Neuronal stem cell (in vitro differentiated cells): ENCODE measurements around the gene RUNX2.
A peak's percentile ranks its signal among the peaks of the same experiment; 100 is the strongest.

Experiments used
- DNase-seq: peaks from one replicate; pipeline ENCODE4 v3.0.0-alpha.2; 2013; ENCODE audit warnings: low spot score
- H2AFZ ChIP-seq: one replicate; pipeline ENCODE4 v1.6.1; 2013; ENCODE audit warnings: mild to moderate bottlenecking, low read length, inconsistent platforms
- H2AK5ac ChIP-seq: 2 replicates; pipeline ENCODE4 v1.6.1; 2013; ENCODE audit warnings: low read depth, mild to moderate bottlenecking, inconsistent platforms, low read length, moderate library complexity, mixed read lengths
- H2BK120ac ChIP-seq: 2 replicates; pipeline ENCODE4 v1.6.1; 2013; ENCODE audit warnings: low read depth, mild to moderate bottlenecking, inconsistent platforms, low read length, moderate library complexity, mixed read lengths
- H2BK12ac ChIP-seq: one replicate; pipeline ENCODE4 v1.6.1; 2013; ENCODE audit warnings: low read length, inconsistent platforms
- H2BK15ac ChIP-seq: 2 replicates; pipeline ENCODE4 v1.6.1; 2013; ENCODE audit warnings: mild to moderate bottlenecking, low read length, inconsistent platforms, mixed read lengths
- H2BK5ac ChIP-seq: one replicate; pipeline ENCODE4 v1.6.1; 2013; ENCODE audit warnings: inconsistent platforms, mild to moderate bottlenecking, low read length, moderate library complexity
- H3K14ac ChIP-seq: one replicate; pipeline ENCODE4 v1.6.1; 2013; ENCODE audit warnings: low read length, inconsistent platforms
- H3K18ac ChIP-seq: 2 replicates; pipeline ENCODE4 v1.6.1; 2013; ENCODE audit warnings: low read length, inconsistent platforms
- H3K23ac ChIP-seq: 2 replicates; pipeline ENCODE4 v1.6.1; 2013; ENCODE audit warnings: low read depth, mild to moderate bottlenecking, mixed read lengths, low read length, inconsistent platforms; ENCODE audit not compliant: poor library complexity
- H3K27ac ChIP-seq: replicated peaks from 3 replicates; pipeline ENCODE4 v1.5.1; 2013; ENCODE audit warnings: low read length, inconsistent platforms
- H3K27me3 ChIP-seq, 3 experiments: 2 replicates each; pipeline ENCODE4 v1.6.1; 2013; ENCODE audit warnings: low read length in 3 of 3, mild to moderate bottlenecking in 2 of 3, inconsistent platforms in 1 of 3, low read depth in 1 of 3, mixed read lengths in 1 of 3, moderate library complexity in 1 of 3; ENCODE audit not compliant: control insufficient read depth in 3 of 3, insufficient read depth in 3 of 3
- H3K36me3 ChIP-seq, 2 donors: replicated peaks in 1 of 2; 2 replicates each; pipeline ENCODE4 v1.6.1; 2013; ENCODE audit warnings: low read length in 2 of 2; ENCODE audit not compliant: control insufficient read depth in 2 of 2, insufficient read depth in 2 of 2
- H3K4ac ChIP-seq: 2 replicates; pipeline ENCODE4 v1.6.1; 2013; ENCODE audit warnings: inconsistent platforms, mild to moderate bottlenecking, low read length, moderate library complexity
- H3K4me1 ChIP-seq, 2 donors: 1 replicate in 1 of 2; 2 replicates in 1 of 2; pipeline ENCODE4 v1.6.1; 2013; ENCODE audit warnings: low read length in 2 of 2, low read depth in 1 of 2; ENCODE audit not compliant: control insufficient read depth in 2 of 2, insufficient read depth in 1 of 2
- H3K4me2 ChIP-seq: one replicate; pipeline ENCODE4 v1.6.1; 2013; ENCODE audit warnings: mild to moderate bottlenecking, low read length, inconsistent platforms; ENCODE audit not compliant: insufficient read depth, poor library complexity, severe bottlenecking
- H3K4me3 ChIP-seq, 2 donors: 2 replicates each; pipeline ENCODE4 v1.5.1; 2013; ENCODE audit warnings: low read length in 2 of 2, mild to moderate bottlenecking in 2 of 2, inconsistent platforms in 1 of 2, moderate library complexity in 1 of 2
- H3K79me1 ChIP-seq: one replicate; pipeline ENCODE4 v1.6.1; 2013; ENCODE audit warnings: low read depth, mild to moderate bottlenecking, inconsistent platforms, low read length, moderate library complexity
- H3K9ac ChIP-seq: one replicate; pipeline ENCODE4 v1.6.1; 2013; ENCODE audit warnings: mild to moderate bottlenecking, low read depth, low read length, inconsistent platforms; ENCODE audit not compliant: poor library complexity
- H3K9me3 ChIP-seq, 2 donors: replicated peaks in 1 of 2; 2 replicates each; pipeline versions ENCODE3 to v1.6.1; 2013; ENCODE audit warnings: low read length in 2 of 2, mild to moderate bottlenecking in 2 of 2, inconsistent platforms in 1 of 2, low read depth in 1 of 2, mixed read lengths in 1 of 2, moderate library complexity in 1 of 2; ENCODE audit not compliant: control insufficient read depth in 2 of 2, insufficient read depth in 1 of 2
- H4K8ac ChIP-seq: one replicate; pipeline ENCODE4 v1.6.1; 2013; ENCODE audit warnings: low read depth, mild to moderate bottlenecking, inconsistent platforms, low read length, moderate library complexity
- H4K91ac ChIP-seq: one replicate; pipeline ENCODE4 v1.6.1; 2013; ENCODE audit warnings: low read length, low read depth, mild to moderate bottlenecking, inconsistent platforms; ENCODE audit not compliant: poor library complexity
- WGBS, 2 donors: extraction: QIAGEN DNeasy Blood & Tissue Kit; methylation state at CpG; one replicate each; pipeline ENCODE4 v1.1.7; 2013; ENCODE audit warnings: missing lambda C conversion rate in 2 of 2, mixed read lengths in 1 of 2; ENCODE audit not compliant: insufficient read length in 2 of 2, insufficient replicate concordance in 1 of 2; ENCODE audit errors: extremely low coverage in 2 of 2; 5-methylcytosine and 5-hydroxymethylcytosine counted together

The RUNX2 gene

DNA sequence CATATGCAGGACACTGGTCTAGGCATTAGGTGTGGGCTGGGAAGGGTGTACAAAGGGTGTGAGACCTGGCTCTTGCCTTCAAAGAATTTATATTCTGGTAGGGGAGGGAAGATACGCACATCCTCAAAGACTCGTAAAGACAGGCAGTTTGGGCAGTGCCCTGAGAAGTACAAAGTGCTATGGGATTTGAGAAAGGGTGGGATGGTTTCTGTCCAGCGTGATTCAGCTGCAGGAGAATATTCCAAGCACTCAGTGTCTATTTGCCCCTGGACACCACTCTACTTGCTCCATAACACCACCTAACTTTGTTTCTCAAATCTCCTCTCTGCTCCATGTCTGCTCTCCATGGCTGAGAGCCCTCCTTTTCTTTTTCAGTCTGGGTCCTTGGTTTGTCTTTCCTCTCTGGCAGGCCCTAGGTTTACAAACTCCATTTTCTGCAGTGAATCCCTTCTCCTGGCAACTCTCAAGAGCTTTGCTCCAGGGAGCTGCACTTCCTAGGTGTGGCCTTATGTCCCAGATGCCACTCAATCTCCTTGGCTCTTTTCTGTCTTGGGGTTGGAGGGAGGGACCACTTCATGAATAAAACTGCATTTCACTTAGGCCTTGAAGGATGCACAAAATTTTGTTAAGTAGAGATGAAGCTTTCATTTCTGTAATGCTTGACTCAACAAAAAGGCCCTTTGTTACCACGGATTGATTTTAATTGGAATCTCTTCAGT lies 377.2 kb downstream of the RUNX2 start:
- H3K27me3 ChIP-seq = peaks cover 0 to 4% (median 0%) of the 10 kb centered on the region in 3 experiments

GRCh38 chr6:45706319-45706718 lies 378.2 kb downstream of the RUNX2 start:
- DNase-seq = no peak
- Histone ChIP-seq H2BK120ac (no peak overlapping the region), H2BK15ac (no peak overlapping the region), H4K8ac (peak overlapping the region; percentile 55), H3K9me3 (no peaks in the 10 kb centered on the region), H2BK12ac (no peak overlapping the region), H2AFZ (no peak overlapping the region), H3K23ac (no peak overlapping the region), H2BK5ac (no peak overlapping the region), H3K9ac (no peak overlapping the region), H4K91ac (no peak overlapping the region), H3K4me2 (no peak overlapping the region), H3K18ac (no peak overlapping the region), H3K4me3 (no peak overlapping the region), H3K79me1 (no peaks in the 10 kb centered on the region), H3K36me3 (no peaks in the 10 kb centered on the region), H2AK5ac (no peak overlapping the region), H3K4me1 (no peaks in the 10 kb centered on the region), H3K27me3 (peaks cover 0 to 4% (median 0%) of the 10 kb centered on the region in 3 experiments), H3K27ac (no peak overlapping the region), H3K14ac (no peak overlapping the region), H3K4ac (no peak overlapping the region)
- WGBS, 2 donors = no CpG with 5 or more reads among the region's 2 CpGs

More for the DNA sequence above, 377.2 kb downstream of the RUNX2 start:
- no peak overlapping the region for H3K4ac ChIP-seq
- H2BK12ac ChIP-seq = no peak overlapping the region
- H3K9me3 ChIP-seq = no peaks in the 10 kb centered on the region
- H3K4me1 ChIP-seq = no peaks in the 10 kb centered on the region
- H3K4me2 ChIP-seq = no peak overlapping the region
- H3K36me3 ChIP-seq = no peaks in the 10 kb centered on the region
- H3K9ac ChIP-seq = no peak overlapping the region
- H2AFZ ChIP-seq = no peak overlapping the region
- no peak overlapping the region for H2BK120ac ChIP-seq
- no peaks in the 10 kb centered on the region for H3K79me1 ChIP-seq
- H3K14ac ChIP-seq = no peak overlapping the region
- H3K23ac ChIP-seq = no peak overlapping the region
- no peak overlapping the region for H4K8ac ChIP-seq
- no peak overlapping the region for H2BK5ac ChIP-seq
- H2AK5ac ChIP-seq = no peak overlapping the region
- DNase-seq = no peak
- H2BK15ac ChIP-seq = no peak overlapping the region
- H3K4me3 ChIP-seq = no peak overlapping the region
- H3K27ac ChIP-seq = no peak overlapping the region
- no CpG with 5 or more reads among the region's 4 CpGs for WGBS, 2 donors
- no peak overlapping the region for H4K91ac ChIP-seq
- H3K18ac ChIP-seq = no peak overlapping the region

DNA sequence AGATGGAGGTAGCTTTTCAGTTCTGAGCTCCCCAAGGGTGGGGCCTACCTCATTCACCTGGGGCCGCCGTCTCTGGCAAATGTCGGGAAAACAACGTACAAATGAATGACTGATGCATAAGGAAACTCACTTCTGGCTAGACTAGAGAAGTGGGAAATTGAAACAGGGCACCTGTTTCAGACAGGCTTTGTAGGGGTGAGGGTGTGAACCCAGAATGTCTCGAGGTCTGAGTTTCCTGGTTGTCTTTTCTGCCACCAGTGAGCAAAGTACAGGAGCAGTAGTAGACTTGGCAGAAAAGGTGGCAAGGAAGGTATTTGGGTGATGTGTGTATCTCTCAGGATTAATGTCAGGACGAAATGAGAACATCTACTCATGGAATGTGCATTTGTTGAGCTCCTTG lies 379.0 kb downstream of the RUNX2 start:
- no peak overlapping the region for H2BK12ac ChIP-seq
- no peaks in the 10 kb centered on the region for H3K4me1 ChIP-seq
- H2AK5ac ChIP-seq = no peak overlapping the region
- H2BK5ac ChIP-seq = no peak overlapping the region
- H4K8ac ChIP-seq = no peak overlapping the region
- no peak overlapping the region for H3K4me2 ChIP-seq
- H3K9ac ChIP-seq = no peak overlapping the region
- no peak overlapping the region for H3K14ac ChIP-seq
- H3K36me3 ChIP-seq = no peaks in the 10 kb centered on the region
- peaks cover 0 to 4% (median 0%) of the 10 kb centered on the region in 3 experiments for H3K27me3 ChIP-seq
- no peak overlapping the region for H2BK15ac ChIP-seq
- no peak overlapping the region for H2BK120ac ChIP-seq
- DNase-seq = no peak
- H4K91ac ChIP-seq = no peak overlapping the region
- no peaks in the 10 kb centered on the region for H3K9me3 ChIP-seq
- no peak overlapping the region for H3K18ac ChIP-seq
- no CpG with 5 or more reads among the region's 6 CpGs for WGBS, 2 donors
- no peak overlapping the region for H3K4ac ChIP-seq
- no peak overlapping the region for H3K23ac ChIP-seq
- H3K79me1 ChIP-seq = no peaks in the 10 kb centered on the region
- H3K4me3 ChIP-seq = no peak overlapping the region
- H2AFZ ChIP-seq = no peak overlapping the region
- H3K27ac ChIP-seq = no peak overlapping the region

- Histone ChIP-seq H3K23ac (no peak overlapping the region), H4K91ac (no peak overlapping the region)
Observed at GRCh38 chr6:45709781-45710220, 381.7 kb downstream of the RUNX2 start.

More at GRCh38 chr6:45709781-45710220, 381.7 kb downstream of the RUNX2 start:
- Histone ChIP-seq H2BK5ac (no peak overlapping the region), H3K4ac (no peak overlapping the region), H2AFZ (no peak overlapping the region), H3K18ac (no peak overlapping the region), H3K4me1 (peaks cover 2 to 4% of the 10 kb centered on the region in 2 donors), H3K9ac (no peak overlapping the region), H3K9me3 (no peaks in the 10 kb centered on the region), H3K4me3 (no peak overlapping the region), H3K14ac (no peak overlapping the region), H2BK120ac (no peak overlapping the region), H2AK5ac (no peak overlapping the region), H3K4me2 (no peak overlapping the region), H3K79me1 (no peaks in the 10 kb centered on the region), H2BK15ac (no peak overlapping the region), H2BK12ac (no peak overlapping the region), H3K27ac (no peak overlapping the region), H4K8ac (no peak overlapping the region), H3K27me3 (peaks cover 0 to 4% (median 0%) of the 10 kb centered on the region in 3 experiments), H3K36me3 (no peaks in the 10 kb centered on the region)
- DNase-seq = no peak
- no CpG with 5 or more reads among the region's 6 CpGs for whole genome bisulfite sequencing, 2 donors
